ENCODE data around the gene PCA3.

DNA sequence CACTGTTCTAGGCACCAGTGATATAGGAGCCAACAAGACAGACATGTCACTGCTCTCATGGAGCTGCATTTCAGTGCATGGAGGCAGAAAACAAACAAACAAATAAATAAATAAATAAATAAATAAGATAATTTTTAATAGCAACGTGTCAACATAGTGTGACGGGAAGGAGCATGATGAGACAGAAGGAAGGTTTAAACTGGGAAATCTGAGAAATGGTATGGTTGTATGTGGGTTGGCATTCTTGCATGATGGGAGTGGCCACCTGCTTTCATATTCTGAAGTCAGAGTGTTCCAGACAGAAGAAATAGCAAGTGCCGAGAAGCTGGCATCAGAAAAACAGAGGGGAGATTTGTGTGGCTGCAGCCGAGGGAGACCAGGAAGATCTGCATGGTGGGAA, at the start of gene PCA3:
- no peak for TF ChIP-seq MEF2A (IDR thresholded peaks at IDR 0.05; ENCODE audit: borderline replicate concordance, low read depth)
- no peak for TF ChIP-seq POLR2AphosphoS5 (IDR thresholded peaks at IDR 0.05; ENCODE audit: low read depth, low read length)
- TF ChIP-seq CTCF (IDR thresholded peaks at IDR 0.05) = no peak
- TF ChIP-seq EP300 (IDR thresholded peaks at IDR 0.05; ENCODE audit: borderline replicate concordance in 1 of 2, low read depth in 1 of 2, low read length in 1 of 2) = no peak
- no peak for TF ChIP-seq SIN3A (IDR thresholded peaks at IDR 0.05; ENCODE audit: borderline replicate concordance, low read depth, low read length)
- no peak for TF ChIP-seq MXI1 (IDR thresholded peaks at IDR 0.05; ENCODE audit: low read depth, low read length)
- TF ChIP-seq, protein P1, sequence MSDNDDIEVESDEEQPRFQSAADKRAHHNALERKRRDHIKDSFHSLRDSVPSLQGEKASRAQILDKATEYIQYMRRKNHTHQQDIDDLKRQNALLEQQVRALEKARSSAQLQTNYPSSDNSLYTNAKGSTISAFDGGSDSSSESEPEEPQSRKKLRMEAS (IDR thresholded peaks at IDR 0.05; ENCODE audit: low read depth) = no peak
- TF ChIP-seq ZBTB33 (IDR thresholded peaks at IDR 0.05; ENCODE audit: borderline replicate concordance, low read depth) = no peak
- TF ChIP-seq JUND (IDR thresholded peaks at IDR 0.05) = no peak
- no peak for TF ChIP-seq RAD21 (IDR thresholded peaks at IDR 0.05; ENCODE audit: low read length)
- TF ChIP-seq, protein P2, sequence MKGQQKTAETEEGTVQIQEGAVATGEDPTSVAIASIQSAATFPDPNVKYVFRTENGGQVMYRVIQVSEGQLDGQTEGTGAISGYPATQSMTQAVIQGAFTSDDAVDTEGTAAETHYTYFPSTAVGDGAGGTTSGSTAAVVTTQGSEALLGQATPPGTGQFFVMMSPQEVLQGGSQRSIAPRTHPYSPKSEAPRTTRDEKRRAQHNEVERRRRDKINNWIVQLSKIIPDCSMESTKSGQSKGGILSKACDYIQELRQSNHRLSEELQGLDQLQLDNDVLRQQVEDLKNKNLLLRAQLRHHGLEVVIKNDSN (IDR thresholded peaks at IDR 0.05; ENCODE audit: borderline replicate concordance, low read depth) = no peak
- no peak for TF ChIP-seq EZH2phosphoT487 (IDR thresholded peaks at IDR 0.05; ENCODE audit: borderline replicate concordance, low read depth)
- TF ChIP-seq USF2 (IDR thresholded peaks at IDR 0.05; ENCODE audit: borderline replicate concordance, low read depth, low read length) = no peak

All from SK-N-SH (cell line).